Hindlimb muscle (tissue), 1 donor: ENCODE data around the gene MSH3. TPM values are rescaled to one million over a fixed set of nuclear protein-coding genes. Genes with fewer than 3 reads are reported as not detected.

Source experiments
- DNase-seq: peaks from one replicate; pipeline ENCODE4 v3.0.0-alpha.2; 2013
- polyA plus RNA-seq: library from polyadenylated mRNA; unstranded; fragments of 120-200 nt; gene quantifications from one replicate; pipeline ENCODE4 v1.2.1, GENCODE V29; 2013; ENCODE audit not compliant: insufficient read length

Gene MSH3
- polyA plus RNA-seq, 1 donor: 10.6 TPM

DNA sequence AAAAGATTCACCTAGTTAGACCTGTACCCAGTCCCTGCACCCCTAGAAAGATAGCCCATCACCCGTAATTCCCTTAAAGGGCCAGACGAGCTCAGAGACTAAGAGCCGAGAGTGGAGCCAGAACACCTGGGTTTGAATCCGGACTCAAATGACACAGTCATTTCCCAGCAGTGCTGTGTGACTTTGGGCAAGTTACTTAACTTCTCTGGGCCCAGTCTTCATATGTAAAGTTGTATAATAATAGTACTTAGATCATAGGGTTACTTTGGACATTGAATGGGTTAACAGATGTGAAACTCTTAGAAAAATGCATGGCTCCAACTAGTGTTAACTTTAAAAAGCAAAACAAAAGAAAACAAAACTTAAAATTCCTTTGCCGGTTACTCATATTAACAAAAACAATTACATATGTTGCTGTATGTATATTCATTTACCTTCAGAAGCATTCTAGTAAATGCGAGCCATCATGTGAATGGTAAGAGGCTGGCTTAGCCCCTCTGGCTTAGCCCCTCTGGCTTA lies 265.3 kb downstream of the MSH3 start:
- DNase-seq: no peak

GRCh38 chr5:80920333-80920732 lies 265.9 kb downstream of the MSH3 start:
- DNase-seq: no peak

GRCh38 chr5:80921026-80921425 lies 266.6 kb downstream of the MSH3 start:
- DNase-seq: no peak

GRCh38 chr5:80925931-80926330 lies 271.5 kb downstream of the MSH3 start:
- DNase-seq: no peak

Other genes with a start within 250 kb of the MSH3 start
- gene ZFYVE16, start 246.6 kb upstream of the MSH3 start, polyA plus RNA-seq: 57.5 TPM
- 5.2 TPM for gene FAM151B, start 166.6 kb upstream of the MSH3 start, polyA plus RNA-seq
- gene ANKRD34B, start 84.4 kb upstream of the MSH3 start, polyA plus RNA-seq: 0.08 TPM
- 21.7 TPM for gene DHFR, start 331 bp downstream of the MSH3 start, polyA plus RNA-seq